Kidney (tissue), 14 donors: ENCODE measurements around the gene ABCG5. TPM values are rescaled to one million over a fixed set of nuclear protein-coding genes. Genes with fewer than 3 reads are reported as not detected.

Experiments
- DNase-seq, 5 donors: peaks; one replicate each; pipeline ENCODE4 v3.0.0-alpha.2; 2013 to 2020
- FAIRE-seq: peaks from 2 replicates; lab custom pipeline; 2012; peaks lifted over from hg19 to GRCh38; lab: Jason Lieb, UNC
- H3K27ac ChIP-seq, 2 donors: one replicate each; pipeline ENCODE4 v1.7.0; 2013; ENCODE audit warnings: low read depth in 2 of 2, low read length in 2 of 2, inconsistent platforms in 1 of 2
- H3K27me3 ChIP-seq: one replicate; pipeline ENCODE4 v1.7.1; 2013; ENCODE audit warnings: low read length, inconsistent platforms; ENCODE audit not compliant: control insufficient read depth, insufficient read depth
- H3K36me3 ChIP-seq, 3 donors: one replicate each; pipeline versions ENCODE4 v1.7.0 to v1.7.1; 2013; ENCODE audit warnings: low read length in 3 of 3, control low read depth in 1 of 3, inconsistent platforms in 1 of 3; ENCODE audit not compliant: insufficient read depth in 3 of 3, control insufficient read depth in 2 of 3
- H3K4me1 ChIP-seq, 3 donors: one replicate each; pipeline versions ENCODE4 v1.7.0 to v1.7.1; 2013; ENCODE audit warnings: low read length in 3 of 3, inconsistent platforms in 1 of 3, low read depth in 1 of 3; ENCODE audit not compliant: control insufficient read depth in 2 of 3, insufficient read depth in 2 of 3
- H3K4me3 ChIP-seq, 3 donors: one replicate each; pipeline versions ENCODE4 v1.7.0 to v1.8.1; 2013; ENCODE audit warnings: low read length in 3 of 3, control low read depth in 1 of 3, inconsistent platforms in 1 of 3
- H3K9ac ChIP-seq, 3 donors: one replicate each; pipeline versions ENCODE4 v1.7.0 to v1.7.1; 2013; ENCODE audit warnings: low read length in 3 of 3, control low read depth in 1 of 3, inconsistent platforms in 1 of 3
- H3K9me3 ChIP-seq, 3 donors: one replicate each; pipeline versions ENCODE4 v1.7.0 to v1.7.1; 2013; ENCODE audit warnings: low read length in 3 of 3, control low read depth in 1 of 3, inconsistent platforms in 1 of 3; ENCODE audit not compliant: control insufficient read depth in 2 of 3, insufficient read depth in 1 of 3
- CTCF ChIP-seq: IDR thresholded peaks from 3 replicates; pipeline ENCODE4 v1.5.1; 2012; ENCODE audit warnings: mild to moderate bottlenecking, moderate library complexity, borderline replicate concordance; ENCODE audit not compliant: insufficient read depth; ENCODE audit errors: extremely low read depth
- intact Hi-C: fragments of 100-400 bp; cut with DNase I; formaldehyde crosslinking; loops from one replicate; pipeline ENCODE4 v1.11.1; 2022
- polyA plus RNA-seq: library from polyadenylated mRNA; stranded (reverse); fragments of 350-450 nt; fragmentation: Illumina TruSeq; extraction: RNeasy Lipid Tissue Mini Kit (QIAGEN cat#74804); gene quantifications from one replicate; pipeline ENCODE4 v1.2.3, GENCODE V29; 2014; ENCODE audit warnings: low read depth, low replicate concordance; ENCODE audit not compliant: insufficient read depth
- total RNA-seq: library from RNA; stranded (reverse); fragmentation: NEBNext Ultra II Directional; extraction: Animal tissue kit (Norgen Biotek cat#: 25700); gene quantifications from one replicate; pipeline ENCODE4 v1.2.1, GENCODE V29; 2021
- donor health status: control.
- donor health status: control.
- donor health status: control.
- donor health status: control.
- donor health status: control.
- donor health status: DM: yes; HTN: yes; CAD: no.
- donor health status: Normal renal cell carcinoma (clear cell type).

The ABCG5 gene
- total and polyA plus RNA-seq, 2 donors from 2014 or later: not detected

- no peaks in the 10 kb centered on the region for H3K4me1 ChIP-seq
- peaks cover 2 to 13% (median 5%) of the 10 kb centered on the region in 3 donors for H3K36me3 ChIP-seq
- FAIRE-seq (no peak), DNase-seq (no peak)
- TF ChIP-seq CTCF: no peak
- no peaks in the 10 kb centered on the region for H3K27me3 ChIP-seq
- no peaks in the 10 kb centered on the region for H3K9me3 ChIP-seq
- no peak overlapping the region for H3K4me3 ChIP-seq
- intact Hi-C loops: no loop called here
- no peak overlapping the region for H3K27ac ChIP-seq
- H3K9ac ChIP-seq: no peak overlapping the region
Measured at GRCh38 chr2:43806719-43807031, 32.0 kb downstream of the ABCG5 start.

GRCh38 chr2:43803113-43803512, 35.5 kb downstream of the ABCG5 start:
- H3K27me3 ChIP-seq: no peaks in the 10 kb centered on the region
- FAIRE-seq (no peak), DNase-seq (no peak)
- intact Hi-C loops: no loop called here
- no peak overlapping the region for H3K4me3 ChIP-seq
- TF ChIP-seq CTCF: no peak
- peaks cover 0 to 5% (median 5%) of the 10 kb centered on the region in 3 donors for H3K36me3 ChIP-seq
- no peak overlapping the region for H3K27ac ChIP-seq
- no peaks in the 10 kb centered on the region for H3K4me1 ChIP-seq
- H3K9ac ChIP-seq: no peak overlapping the region
- H3K9me3 ChIP-seq: no peaks in the 10 kb centered on the region

GRCh38 chr2:43802135-43802534, 36.5 kb downstream of the ABCG5 start:
- Histone ChIP-seq H3K4me3 (no peak overlapping the region), H3K9ac (no peak overlapping the region), H3K27me3 (no peaks in the 10 kb centered on the region), H3K9me3 (no peaks in the 10 kb centered on the region), H3K4me1 (no peaks in the 10 kb centered on the region), H3K27ac (no peak overlapping the region), H3K36me3 (peaks cover 0 to 5% (median 5%) of the 10 kb centered on the region in 3 donors)
- DNase-seq (no peak), FAIRE-seq (no peak)
- TF ChIP-seq CTCF: no peak
- intact Hi-C loops: no loop called here

GRCh38 chr2:43800894-43801293, 37.7 kb downstream of the ABCG5 start:
- H3K4me3 ChIP-seq: no peak overlapping the region
- TF ChIP-seq CTCF: no peak
- FAIRE-seq: peak; percentile 54
- H3K27me3 ChIP-seq: no peaks in the 10 kb centered on the region
- no peaks in the 10 kb centered on the region for H3K9me3 ChIP-seq
- no peak for DNase-seq
- intact Hi-C loops: no loop called here
- no peak overlapping the region for H3K9ac ChIP-seq
- no peak overlapping the region for H3K27ac ChIP-seq
- no peaks in the 10 kb centered on the region for H3K4me1 ChIP-seq
- H3K36me3 ChIP-seq: peaks cover 0 to 8% (median 5%) of the 10 kb centered on the region in 3 donors
